ENCODE data around the gene MT1A.

Gene MT1A

GRCh38 chr16:56625140-56625942 is 13.1 kb upstream of the MT1A start, which contains the start of gene MT1E:
MT1E (plus strand) TSS chr16:56625781; CDS start chr16:56625852, 71 bp downstream.
- no peaks in the 10 kb centered on the region for H3K9me3 ChIP-seq (ENCODE audit: low read length)
- H3K36me3 ChIP-seq (ENCODE audit: insufficient read depth, low read length) = no peaks in the 10 kb centered on the region
- peak within 1 kb of the TSS; percentile 74 for H3K27ac ChIP-seq (ENCODE audit: low read depth, low read length)
- H3K4me3 ChIP-seq (ENCODE audit: low read depth in 1 of 2, low read length in 2 of 2) = peak within 1 kb of the TSS; percentile 87 to 97
- peak within 1 kb of the TSS; percentile 71 for H3K9ac ChIP-seq (ENCODE audit: low read length)
- H3K27me3 ChIP-seq (ENCODE audit: control insufficient read depth in 1 of 2, insufficient read depth in 2 of 2, low read length in 2 of 2) = no peaks in the 10 kb centered on the region
- H3K4me1 ChIP-seq (ENCODE audit: insufficient read depth, low read length) = peaks cover 12% of the 10 kb centered on the region

- Histone ChIP-seq H3K27ac (ENCODE audit: low read depth, low read length) (peak overlapping the region; percentile 74), H3K9ac (ENCODE audit: low read length) (peak overlapping the region; percentile 71), H3K27me3 (ENCODE audit: control insufficient read depth in 1 of 2, insufficient read depth in 2 of 2, low read length in 2 of 2) (no peaks in the 10 kb centered on the region), H3K4me1 (ENCODE audit: insufficient read depth, low read length) (peaks cover 12% of the 10 kb centered on the region), H3K9me3 (ENCODE audit: low read length) (no peaks in the 10 kb centered on the region), H3K36me3 (ENCODE audit: insufficient read depth, low read length) (no peaks in the 10 kb centered on the region), H3K4me3 (ENCODE audit: low read depth in 1 of 2, low read length in 2 of 2) (peak overlapping the region; percentile 87 to 97)
These were observed 12.4 kb upstream of the MT1A start for GRCh38 chr16:56625943-56626654.

DNA sequence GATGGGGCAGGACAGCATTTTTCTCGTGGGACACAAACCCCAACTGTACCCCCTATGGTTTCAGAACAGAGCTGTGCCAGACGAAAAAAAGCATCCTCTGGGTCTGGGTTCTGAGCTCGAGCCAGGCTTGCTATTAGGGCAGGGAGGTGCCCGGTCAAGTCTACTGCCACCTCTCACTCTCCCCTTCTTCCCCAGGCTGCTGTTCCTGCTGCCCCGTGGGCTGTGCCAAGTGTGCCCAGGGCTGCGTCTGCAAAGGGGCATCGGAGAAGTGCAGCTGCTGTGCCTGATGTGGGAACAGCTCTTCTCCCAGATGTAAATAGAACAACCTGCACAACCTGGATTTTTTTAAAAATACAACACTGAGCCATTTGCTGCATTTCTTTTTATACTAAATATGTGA is 11.8 kb upstream of the MT1A start:
- peaks cover 14% of the 10 kb centered on the region for H3K4me1 ChIP-seq (ENCODE audit: insufficient read depth, low read length)
- no peaks in the 10 kb centered on the region for H3K36me3 ChIP-seq (ENCODE audit: insufficient read depth, low read length)
- no peaks in the 10 kb centered on the region for H3K27me3 ChIP-seq (ENCODE audit: control insufficient read depth in 1 of 2, insufficient read depth in 2 of 2, low read length in 2 of 2)
- peak overlapping the region; percentile 74 for H3K27ac ChIP-seq (ENCODE audit: low read depth, low read length)
- H3K9ac ChIP-seq (ENCODE audit: low read length) = peak overlapping the region; percentile 71
- H3K4me3 ChIP-seq (ENCODE audit: low read depth in 1 of 2, low read length in 2 of 2) = peak overlapping the region in 1 of 2 donors; percentile 87
- no peaks in the 10 kb centered on the region for H3K9me3 ChIP-seq (ENCODE audit: low read length)

GRCh38 chr16:56628486-56629350 is 9.7 kb upstream of the MT1A start:
- Histone ChIP-seq H3K9me3 (ENCODE audit: low read length) (no peaks in the 10 kb centered on the region), H3K9ac (ENCODE audit: low read length) (no peak overlapping the region), H3K4me3 (ENCODE audit: low read depth in 1 of 2, low read length in 2 of 2) (no peak overlapping the region), H3K4me1 (ENCODE audit: insufficient read depth, low read length) (peaks cover 23% of the 10 kb centered on the region), H3K27ac (ENCODE audit: low read depth, low read length) (peak overlapping the region; percentile 42), H3K27me3 (ENCODE audit: control insufficient read depth in 1 of 2, insufficient read depth in 2 of 2, low read length in 2 of 2) (peaks cover 0 to 6% of the 10 kb centered on the region in 2 donors), H3K36me3 (ENCODE audit: insufficient read depth, low read length) (no peaks in the 10 kb centered on the region)

DNA sequence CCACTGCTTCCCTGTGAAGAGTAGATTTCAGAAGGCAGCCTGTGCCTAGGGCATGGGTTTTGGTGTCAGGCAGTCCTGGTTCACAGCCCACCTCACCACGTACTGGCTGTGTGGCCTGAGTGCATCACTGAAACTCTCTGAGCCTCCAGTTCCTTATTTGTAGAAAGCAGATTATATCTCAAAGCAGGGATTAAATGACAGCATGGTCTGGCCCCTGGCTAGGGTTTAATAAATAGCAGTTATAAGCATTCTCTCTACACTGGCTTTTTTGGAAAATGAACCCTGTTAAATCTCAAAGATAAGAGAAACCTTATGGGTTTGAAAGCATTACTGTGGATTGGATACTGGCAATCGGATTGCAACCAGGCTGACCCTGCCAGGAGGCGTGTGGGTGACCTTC is 8.9 kb upstream of the MT1A start:
- no peak overlapping the region for H3K27ac ChIP-seq (ENCODE audit: low read depth, low read length)
- no peak overlapping the region for H3K4me3 ChIP-seq (ENCODE audit: low read depth in 1 of 2, low read length in 2 of 2)
- peaks cover 6 to 10% of the 10 kb centered on the region in 2 donors for H3K27me3 ChIP-seq (ENCODE audit: control insufficient read depth in 1 of 2, insufficient read depth in 2 of 2, low read length in 2 of 2)
- no peak overlapping the region for H3K9ac ChIP-seq (ENCODE audit: low read length)
- H3K36me3 ChIP-seq (ENCODE audit: insufficient read depth, low read length) = no peaks in the 10 kb centered on the region
- no peaks in the 10 kb centered on the region for H3K9me3 ChIP-seq (ENCODE audit: low read length)
- H3K4me1 ChIP-seq (ENCODE audit: insufficient read depth, low read length) = peaks cover 23% of the 10 kb centered on the region

GRCh38 chr16:56630134-56630533 is 8.3 kb upstream of the MT1A start:
- Histone ChIP-seq H3K36me3 (ENCODE audit: insufficient read depth, low read length) (no peaks in the 10 kb centered on the region), H3K27me3 (ENCODE audit: control insufficient read depth in 1 of 2, insufficient read depth in 2 of 2, low read length in 2 of 2) (peaks cover 11 to 16% of the 10 kb centered on the region in 2 donors), H3K27ac (ENCODE audit: low read depth, low read length) (no peak overlapping the region), H3K9ac (ENCODE audit: low read length) (no peak overlapping the region), H3K9me3 (ENCODE audit: low read length) (no peaks in the 10 kb centered on the region), H3K4me3 (ENCODE audit: low read depth in 1 of 2, low read length in 2 of 2) (no peak overlapping the region), H3K4me1 (ENCODE audit: insufficient read depth, low read length) (peaks cover 28% of the 10 kb centered on the region)

DNA sequence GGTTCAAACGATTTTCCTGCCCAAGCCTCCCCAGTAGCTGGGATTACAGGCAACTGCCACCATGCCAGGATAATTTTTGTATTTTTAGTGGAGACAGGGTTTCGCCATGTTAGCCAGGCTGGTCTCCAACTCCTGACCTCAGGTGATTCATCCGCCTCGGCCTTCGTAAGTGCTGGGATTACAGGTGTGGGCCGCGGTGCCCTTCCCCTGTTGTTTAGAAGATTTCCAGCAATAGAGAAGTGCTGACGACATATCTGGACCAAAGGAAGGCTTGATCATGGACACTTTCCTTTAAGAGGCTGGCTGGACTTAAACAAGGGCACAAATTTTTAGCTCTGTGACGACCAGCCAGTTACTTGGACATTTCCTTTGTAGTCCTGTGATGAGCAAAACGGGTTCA is 7.3 kb upstream of the MT1A start:
- Histone ChIP-seq H3K27me3 (ENCODE audit: control insufficient read depth in 1 of 2, insufficient read depth in 2 of 2, low read length in 2 of 2) (peaks cover 22 to 27% of the 10 kb centered on the region in 2 donors), H3K36me3 (ENCODE audit: insufficient read depth, low read length) (no peaks in the 10 kb centered on the region), H3K27ac (ENCODE audit: low read depth, low read length) (no peak overlapping the region), H3K9ac (ENCODE audit: low read length) (no peak overlapping the region), H3K4me3 (ENCODE audit: low read depth in 1 of 2, low read length in 2 of 2) (no peak overlapping the region), H3K4me1 (ENCODE audit: insufficient read depth, low read length) (peaks cover 36% of the 10 kb centered on the region), H3K9me3 (ENCODE audit: low read length) (no peaks in the 10 kb centered on the region)

- H3K4me1 ChIP-seq (ENCODE audit: insufficient read depth, low read length) = peaks cover 31% of the 10 kb centered on the region
- no peaks in the 10 kb centered on the region for H3K9me3 ChIP-seq (ENCODE audit: low read length)
- peak overlapping the region; percentile 42 for H3K27ac ChIP-seq (ENCODE audit: low read depth, low read length)
- H3K27me3 ChIP-seq (ENCODE audit: control insufficient read depth in 1 of 2, insufficient read depth in 2 of 2, low read length in 2 of 2) = peaks cover 22 to 33% of the 10 kb centered on the region in 2 donors
- no peaks in the 10 kb centered on the region for H3K36me3 ChIP-seq (ENCODE audit: insufficient read depth, low read length)
- peak overlapping the region; percentile 51 to 63 for H3K4me3 ChIP-seq (ENCODE audit: low read depth in 1 of 2, low read length in 2 of 2)
- H3K9ac ChIP-seq (ENCODE audit: low read length) = peak overlapping the region; percentile 44
These were observed 6.7 kb upstream of the MT1A start for GRCh38 chr16:56631832-56632155.

GRCh38 chr16:56632156-56632847 is 6.2 kb upstream of the MT1A start, which contains the start of gene MT1M:
MT1M (plus strand) TSS chr16:56632659; CDS start chr16:56632732, 73 bp downstream.
- Histone ChIP-seq H3K9me3 (ENCODE audit: low read length) (no peaks in the 10 kb centered on the region), H3K27me3 (ENCODE audit: control insufficient read depth in 1 of 2, insufficient read depth in 2 of 2, low read length in 2 of 2) (peaks cover 24 to 38% of the 10 kb centered on the region in 2 donors), H3K9ac (ENCODE audit: low read length) (peak within 1 kb of the TSS; percentile 53), H3K4me1 (ENCODE audit: insufficient read depth, low read length) (peaks cover 26% of the 10 kb centered on the region), H3K36me3 (ENCODE audit: insufficient read depth, low read length) (no peaks in the 10 kb centered on the region), H3K27ac (ENCODE audit: low read depth, low read length) (peak within 1 kb of the TSS; percentile 42), H3K4me3 (ENCODE audit: low read depth in 1 of 2, low read length in 2 of 2) (peak within 1 kb of the TSS; percentile 51 to 63)

- Histone ChIP-seq H3K27me3 (ENCODE audit: control insufficient read depth in 1 of 2, insufficient read depth in 2 of 2, low read length in 2 of 2) (peaks cover 30 to 44% of the 10 kb centered on the region in 2 donors), H3K9me3 (ENCODE audit: low read length) (no peaks in the 10 kb centered on the region), H3K27ac (ENCODE audit: low read depth, low read length) (no peak overlapping the region), H3K36me3 (ENCODE audit: insufficient read depth, low read length) (no peaks in the 10 kb centered on the region), H3K9ac (ENCODE audit: low read length) (peak overlapping the region; percentile 53), H3K4me1 (ENCODE audit: insufficient read depth, low read length) (peaks cover 24% of the 10 kb centered on the region), H3K4me3 (ENCODE audit: low read depth in 1 of 2, low read length in 2 of 2) (peak overlapping the region; percentile 51 to 63)
These were observed 5.6 kb upstream of the MT1A start for GRCh38 chr16:56632848-56633365.
